Neural crest cell (in vitro differentiated cells): ENCODE measurements around the gene RPS14. TPM values are rescaled to one million over a fixed set of nuclear protein-coding genes. Genes with fewer than 3 reads are reported as not detected.

Experiments
- DNase-seq: peaks from one replicate; pipeline ENCODE4 v3.0.0; 2021; ENCODE audit warnings: low read depth, mixed read lengths, low spot score
- H3K27ac Mint-ChIP-seq: one replicate; pipeline ENCODE4 v1.8.0; 2021; ENCODE audit warnings: mild to moderate bottlenecking, mixed read lengths; ENCODE audit not compliant: unreplicated experiment
- H3K27me3 Mint-ChIP-seq: 2 replicates; pipeline ENCODE4 v1.8.0; 2021; ENCODE audit warnings: low read depth, mild to moderate bottlenecking, mixed read lengths
- H3K36me3 Mint-ChIP-seq: 2 replicates; pipeline ENCODE4 v1.8.0; 2021; ENCODE audit warnings: low read depth, mild to moderate bottlenecking, mixed read lengths
- H3K4me1 Mint-ChIP-seq: 2 replicates; pipeline ENCODE4 v1.8.0; 2021; ENCODE audit warnings: mixed read lengths
- H3K4me3 Mint-ChIP-seq: one replicate; pipeline ENCODE4 v1.8.0; 2021; ENCODE audit warnings: mild to moderate bottlenecking, mixed read lengths
- H3K9me3 Mint-ChIP-seq: 2 replicates; pipeline ENCODE4 v1.8.0; 2021; ENCODE audit warnings: mixed read lengths
- total RNA-seq: library from RNA; stranded (reverse); gene quantifications from 2 replicates; pipeline ENCODE4 v1.2.1, GENCODE V29; 2021
- TF ChIP-seq, protein P1 (sequence below): fragments of 200-600 bp; sonication (generic); conservative IDR thresholded peaks from 2 replicates; pipeline ENCODE4 v1.5.0; 2021; ENCODE audit warnings: antibody characterized with exemption, mild to moderate bottlenecking

Gene RPS14
- total RNA-seq, 1 donor from 2014 or later, result 2,170 TPM

DNA sequence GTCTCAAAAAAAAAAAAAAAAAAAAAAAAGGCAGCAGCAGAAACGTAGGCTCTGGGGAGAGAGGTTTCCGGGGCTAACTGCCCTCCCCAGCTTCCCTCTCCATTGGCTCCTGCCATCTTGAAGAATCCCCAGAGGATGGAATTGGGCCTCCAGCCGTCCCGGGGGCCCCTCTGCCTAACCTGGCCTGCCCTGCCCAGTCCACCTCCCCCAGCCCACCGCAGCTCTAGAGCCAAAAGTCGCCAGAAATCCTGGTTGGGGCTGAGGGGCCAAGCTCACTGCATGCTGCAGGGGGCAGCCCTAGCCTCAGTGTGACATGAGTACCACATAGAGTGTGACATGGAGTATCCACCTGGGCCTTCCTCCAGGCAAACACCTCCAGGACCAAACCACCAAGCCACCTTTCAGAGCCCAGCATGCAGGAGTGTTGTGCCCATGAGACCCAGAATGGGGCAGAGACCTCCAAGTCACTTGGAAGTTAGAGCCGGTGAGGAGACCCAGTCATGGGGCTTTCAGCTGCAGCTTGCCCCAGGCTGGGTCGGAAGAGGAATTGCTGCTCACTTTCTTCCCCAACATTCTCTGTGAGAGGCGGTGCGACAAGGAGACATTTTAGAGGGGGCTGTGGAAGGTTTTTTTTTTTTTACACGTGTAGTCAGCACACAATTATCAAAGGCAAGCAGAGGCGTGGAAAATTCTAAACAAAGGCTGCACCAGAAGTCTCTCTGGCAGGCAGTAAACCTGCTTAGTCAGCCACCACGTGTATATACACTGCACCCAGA, 54.4 kb downstream of the RPS14 start:
- no peak overlapping the region for H3K4me3 Mint-ChIP-seq
- DNase-seq, result no peak
- H3K4me1 Mint-ChIP-seq, result no peaks in the 10 kb centered on the region
- H3K27ac Mint-ChIP-seq, result no peak overlapping the region
- peaks cover 12% of the 10 kb centered on the region for H3K36me3 Mint-ChIP-seq
- H3K9me3 Mint-ChIP-seq, result no peaks in the 10 kb centered on the region
- TF ChIP-seq, protein P1, sequence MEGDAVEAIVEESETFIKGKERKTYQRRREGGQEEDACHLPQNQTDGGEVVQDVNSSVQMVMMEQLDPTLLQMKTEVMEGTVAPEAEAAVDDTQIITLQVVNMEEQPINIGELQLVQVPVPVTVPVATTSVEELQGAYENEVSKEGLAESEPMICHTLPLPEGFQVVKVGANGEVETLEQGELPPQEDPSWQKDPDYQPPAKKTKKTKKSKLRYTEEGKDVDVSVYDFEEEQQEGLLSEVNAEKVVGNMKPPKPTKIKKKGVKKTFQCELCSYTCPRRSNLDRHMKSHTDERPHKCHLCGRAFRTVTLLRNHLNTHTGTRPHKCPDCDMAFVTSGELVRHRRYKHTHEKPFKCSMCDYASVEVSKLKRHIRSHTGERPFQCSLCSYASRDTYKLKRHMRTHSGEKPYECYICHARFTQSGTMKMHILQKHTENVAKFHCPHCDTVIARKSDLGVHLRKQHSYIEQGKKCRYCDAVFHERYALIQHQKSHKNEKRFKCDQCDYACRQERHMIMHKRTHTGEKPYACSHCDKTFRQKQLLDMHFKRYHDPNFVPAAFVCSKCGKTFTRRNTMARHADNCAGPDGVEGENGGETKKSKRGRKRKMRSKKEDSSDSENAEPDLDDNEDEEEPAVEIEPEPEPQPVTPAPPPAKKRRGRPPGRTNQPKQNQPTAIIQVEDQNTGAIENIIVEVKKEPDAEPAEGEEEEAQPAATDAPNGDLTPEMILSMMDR, result no peak
- no peaks in the 10 kb centered on the region for H3K27me3 Mint-ChIP-seq

DNA sequence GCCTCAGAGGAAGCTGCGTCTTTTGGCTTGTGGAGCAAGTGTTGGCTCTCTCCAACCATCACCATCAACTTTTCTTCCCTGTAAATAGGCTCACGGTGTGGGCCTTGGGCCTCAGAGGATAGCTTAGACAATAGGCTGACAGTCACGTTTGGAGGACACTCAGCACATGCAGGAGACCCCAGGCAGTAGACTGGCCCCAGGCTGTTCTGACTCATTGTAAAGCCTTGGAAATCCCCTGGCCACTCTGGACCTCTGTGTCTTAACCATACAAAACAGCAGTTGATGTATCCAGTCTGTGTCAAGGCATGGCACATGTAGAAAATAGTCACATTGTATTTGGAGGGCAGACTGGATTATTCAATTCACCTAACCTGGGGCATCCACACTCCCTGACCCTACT, 55.4 kb downstream of the RPS14 start:
- Mint-ChIP-seq H3K27me3 (no peaks in the 10 kb centered on the region), H3K36me3 (peaks cover 10% of the 10 kb centered on the region), H3K27ac (no peak overlapping the region), H3K4me1 (no peaks in the 10 kb centered on the region), H3K9me3 (no peaks in the 10 kb centered on the region), H3K4me3 (no peak overlapping the region)
- TF ChIP-seq, protein P1, result no peak
- no peak for DNase-seq

GRCh38 chr5:150393096-150393645, 56.4 kb downstream of the RPS14 start:
- H3K27ac Mint-ChIP-seq, result no peak overlapping the region
- TF ChIP-seq, protein P1, result no peak
- no peak overlapping the region for H3K4me3 Mint-ChIP-seq
- no peaks in the 10 kb centered on the region for H3K9me3 Mint-ChIP-seq
- H3K27me3 Mint-ChIP-seq, result no peaks in the 10 kb centered on the region
- peaks cover 10% of the 10 kb centered on the region for H3K36me3 Mint-ChIP-seq
- DNase-seq, result no peak
- no peaks in the 10 kb centered on the region for H3K4me1 Mint-ChIP-seq

DNA sequence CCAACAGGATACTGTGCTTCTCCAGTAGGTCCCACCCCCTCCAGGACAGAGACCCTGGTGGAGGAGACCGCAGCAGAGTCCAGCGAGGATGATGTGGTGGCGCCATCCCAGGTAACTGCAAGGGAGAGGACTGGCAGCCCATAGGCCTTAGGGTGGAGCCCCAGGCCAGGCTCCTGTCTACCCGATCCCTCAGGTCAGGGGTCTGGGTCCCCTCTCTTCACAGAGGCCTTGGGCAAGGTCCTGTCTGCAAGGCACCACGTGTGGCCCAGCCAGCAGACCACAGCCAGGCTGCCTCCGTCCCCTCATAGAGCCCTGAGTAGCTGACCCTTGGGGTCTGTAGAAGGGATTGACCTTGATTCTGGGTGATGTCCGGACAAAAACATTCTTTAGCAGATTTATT, 56.9 kb downstream of the RPS14 start:
- Mint-ChIP-seq H3K9me3 (no peaks in the 10 kb centered on the region), H3K4me1 (no peaks in the 10 kb centered on the region), H3K36me3 (peaks cover 10% of the 10 kb centered on the region), H3K27me3 (no peaks in the 10 kb centered on the region), H3K4me3 (no peak overlapping the region), H3K27ac (no peak overlapping the region)
- no peak for DNase-seq
- TF ChIP-seq, protein P1, result no peak

Other genes with a start within 250 kb of the RPS14 start
- gene CAMK2A, start 160.0 kb downstream of the RPS14 start, total RNA-seq, result 0.30 and 0.59 TPM in 2 replicates
- gene ARSI, start 146.8 kb downstream of the RPS14 start, total RNA-seq, result 0.25 and 0.51 TPM in 2 replicates
- 91.1 and 96.0 TPM in 2 replicates for gene TCOF1, start 92.0 kb downstream of the RPS14 start, total RNA-seq
- gene CD74, start 36.8 kb downstream of the RPS14 start, total RNA-seq, result 6.3 and 7.3 TPM in 2 replicates
- gene NDST1, start 58.4 kb upstream of the RPS14 start, total RNA-seq, result 108 and 112 TPM in 2 replicates
- gene SYNPO, start 190.9 kb upstream of the RPS14 start, total RNA-seq, result 1.5 TPM in 2 replicates
- 2.6 and 3.2 TPM in 2 replicates for gene MYOZ3, start 211.5 kb upstream of the RPS14 start, total RNA-seq